ENCODE results near the gene FKBP2. TPM values are rescaled to one million over a fixed set of nuclear protein-coding genes. Genes with fewer than 3 reads are reported as not detected.

The FKBP2 gene
- total and polyA plus RNA-seq, 4 donors = 60.8 to 241 (median 124) TPM

- TF ChIP-seq HNF4A (conservative IDR thresholded peaks at IDR 0.05) (no peak), CTCF (IDR thresholded peaks at IDR 0.05; ENCODE audit: low read depth, low read length, missing input control) (no peak), HNF4G (IDR thresholded peaks at IDR 0.05) (no peak), RAD21 (IDR thresholded peaks at IDR 0.05) (no peak), GABPA (IDR thresholded peaks at IDR 0.05 in 1 of 2, conservative IDR thresholded peaks at IDR 0.05 in 1 of 2) (no peak), RXRA (IDR thresholded peaks at IDR 0.05) (no peak), EGR1 (IDR thresholded peaks at IDR 0.05; ENCODE audit: low read depth in 2 of 2) (no peak), SP1 (IDR thresholded peaks at IDR 0.05) (no peak)
Observed at GRCh38 chr11:64220271-64220670, 20.6 kb upstream of the FKBP2 start (continued).

GRCh38 chr11:64220798-64221197 is 20.1 kb upstream of the FKBP2 start:
- 94% methylated on average over 14 of the region's 14 CpGs for WGBS
- no peaks in the 10 kb centered on the region for H3K27me3 ChIP-seq (ENCODE audit: control insufficient read depth in 4 of 4, insufficient read depth in 4 of 4, low read length in 3 of 4)
- no peak overlapping the region for H3K9ac ChIP-seq (ENCODE audit: low read depth in 1 of 2, low read length in 2 of 2)

GRCh38 chr11:64222651-64223000 is 18.3 kb upstream of the FKBP2 start:
- H3K36me3 ChIP-seq (ENCODE audit: control insufficient read depth in 4 of 4, insufficient read depth in 3 of 4, low read depth in 1 of 4, low read length in 3 of 4) = peaks cover 0 to 24% (median 9%) of the 10 kb centered on the region in 4 donors

More at GRCh38 chr11:64220798-64221197, 20.1 kb upstream of the FKBP2 start:
- Histone ChIP-seq H3K36me3 (ENCODE audit: control insufficient read depth in 4 of 4, insufficient read depth in 3 of 4, low read depth in 1 of 4, low read length in 3 of 4) (peaks cover 0 to 24% (median 9%) of the 10 kb centered on the region in 4 donors), H3K4me1 (ENCODE audit: control insufficient read depth in 4 of 4, insufficient read depth in 4 of 4, low read length in 3 of 4) (peaks cover 12 to 27% (median 22%) of the 10 kb centered on the region in 4 donors), H3K9me3 (ENCODE audit: control insufficient read depth in 4 of 4, low read length in 3 of 4) (no peaks in the 10 kb centered on the region), H3K27ac (ENCODE audit: low read depth in 1 of 2, low read length in 2 of 2) (no peak overlapping the region), H3K4me3 (ENCODE audit: low read depth in 1 of 3, low read length in 3 of 3) (no peak overlapping the region)
- DNase-seq (ENCODE audit: low spot score) = no peak
- TF ChIP-seq TAF1 (conservative IDR thresholded peaks at IDR 0.05) = no peak
- no peak for TF ChIP-seq FOXA2 (IDR thresholded peaks at IDR 0.05)
- no peak for TF ChIP-seq SP1 (IDR thresholded peaks at IDR 0.05)

More at GRCh38 chr11:64222651-64223000, 18.3 kb upstream of the FKBP2 start:
- Histone ChIP-seq H3K4me3 (ENCODE audit: low read depth in 1 of 3, low read length in 3 of 3) (no peak overlapping the region), H3K9me3 (ENCODE audit: control insufficient read depth in 4 of 4, low read length in 3 of 4) (no peaks in the 10 kb centered on the region), H3K27ac (ENCODE audit: low read depth in 1 of 2, low read length in 2 of 2) (no peak overlapping the region), H3K9ac (ENCODE audit: low read depth in 1 of 2, low read length in 2 of 2) (no peak overlapping the region), H3K4me1 (ENCODE audit: control insufficient read depth in 4 of 4, insufficient read depth in 4 of 4, low read length in 3 of 4) (peaks cover 18 to 41% (median 32%) of the 10 kb centered on the region in 4 donors), H3K27me3 (ENCODE audit: control insufficient read depth in 4 of 4, insufficient read depth in 4 of 4, low read length in 3 of 4) (no peaks in the 10 kb centered on the region)
- no peak for DNase-seq (ENCODE audit: low spot score)
- TF ChIP-seq HNF4A (conservative IDR thresholded peaks at IDR 0.05) (no peak), FOXA1 (IDR thresholded peaks at IDR 0.05) (no peak), ZBTB33 (IDR thresholded peaks at IDR 0.05) (no peak), SP1 (IDR thresholded peaks at IDR 0.05) (no peak), ATF3 (IDR thresholded peaks at IDR 0.05) (no peak), CTCF (IDR thresholded peaks at IDR 0.05; ENCODE audit: low read depth, low read length, missing input control) (no peak), MAX (IDR thresholded peaks at IDR 0.05) (no peak)
- WGBS = 85% methylated on average over 9 of the region's 9 CpGs

All from liver (tissue), 9 donors.